ENCODE results near the gene PHF19.

The PHF19 gene

DNA sequence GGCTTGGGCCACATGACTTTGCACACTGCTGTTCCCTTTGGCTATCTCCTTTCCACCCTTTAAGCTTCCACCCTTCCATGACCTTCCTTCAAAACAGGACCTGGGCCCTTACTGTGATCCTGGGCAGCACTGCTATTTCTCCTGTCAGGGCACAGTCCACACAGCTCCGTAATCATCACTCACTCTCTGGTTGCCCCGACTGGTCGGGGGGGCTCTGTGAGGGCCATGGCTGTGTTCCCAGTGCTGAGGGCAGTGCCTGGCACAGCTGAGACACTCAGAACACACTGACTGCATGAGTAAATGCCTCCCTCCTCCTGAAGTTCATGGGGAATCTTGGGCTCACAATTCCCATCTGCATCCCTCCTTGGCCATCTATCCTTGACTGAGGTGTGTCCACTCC, 37.4 kb upstream of the PHF19 start:
- DNase-seq (ENCODE audit: low read depth in 4 of 4, low spot score in 1 of 4), result no peak

DNA sequence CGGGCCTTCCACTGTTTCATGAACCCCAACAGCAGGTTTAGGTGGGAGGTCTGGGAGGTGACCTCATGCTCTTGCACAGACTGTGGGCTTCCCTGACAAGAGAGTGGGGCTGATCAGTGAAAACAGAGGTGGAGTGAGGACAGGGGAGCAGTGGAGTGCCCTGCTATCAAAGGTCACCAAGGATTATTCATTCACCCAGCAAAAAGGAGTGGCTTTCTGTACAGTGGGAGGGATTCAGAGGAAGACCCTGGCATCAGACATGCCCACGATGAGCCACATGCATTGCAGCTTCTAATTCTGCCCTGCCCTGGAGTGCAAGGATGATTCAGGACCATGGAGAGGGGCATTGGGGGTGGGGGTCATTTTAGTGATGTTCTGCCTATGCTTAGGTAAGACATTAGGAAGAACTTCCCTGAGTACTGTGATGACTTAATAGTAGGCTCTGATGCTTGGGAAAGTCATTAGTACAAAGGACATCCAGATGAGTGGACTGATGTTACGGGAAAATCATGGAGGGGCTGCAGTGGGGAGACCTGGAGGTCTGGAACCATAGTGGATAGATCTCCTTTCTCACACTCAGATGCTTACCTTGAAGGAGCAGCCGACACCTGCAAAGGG, 36.8 kb upstream of the PHF19 start:
- no peak for DNase-seq (ENCODE audit: low read depth in 4 of 4, low spot score in 1 of 4)

DNA sequence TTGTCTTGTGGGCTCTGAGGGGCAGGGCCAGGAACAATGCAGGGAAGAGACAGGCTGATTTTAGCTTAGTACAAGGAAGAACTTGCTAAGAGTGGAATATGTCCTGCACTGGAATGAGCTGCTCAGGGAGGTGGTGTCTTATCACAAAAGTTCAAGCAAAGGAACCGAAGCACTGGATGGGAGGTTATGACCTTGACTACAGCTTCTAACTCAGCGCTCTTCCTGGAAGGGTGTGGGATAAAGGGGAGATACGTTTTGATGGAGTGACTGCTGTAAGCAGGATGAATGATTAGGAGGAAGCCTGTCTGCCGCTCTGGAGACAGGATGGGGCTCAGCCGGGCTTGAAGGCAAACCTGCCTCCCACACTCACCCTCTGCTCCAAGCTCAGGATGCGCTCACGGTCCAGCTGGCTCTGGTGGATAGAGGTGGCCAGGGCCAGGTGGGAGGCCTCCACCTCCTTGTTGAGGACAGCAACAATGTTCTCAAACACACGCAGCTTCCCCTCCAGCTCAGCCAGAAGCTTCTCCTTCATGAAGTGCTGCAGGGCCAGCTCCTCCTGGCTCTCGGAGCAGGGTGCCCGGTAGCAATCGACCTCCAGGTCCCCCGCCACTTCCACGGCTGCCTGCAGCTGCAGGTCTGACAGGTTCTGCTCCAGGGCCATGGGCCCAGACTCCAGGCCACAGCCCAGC, 36.1 kb upstream of the PHF19 start:
- no peak for DNase-seq (ENCODE audit: low read depth in 4 of 4, low spot score in 1 of 4)

DNA sequence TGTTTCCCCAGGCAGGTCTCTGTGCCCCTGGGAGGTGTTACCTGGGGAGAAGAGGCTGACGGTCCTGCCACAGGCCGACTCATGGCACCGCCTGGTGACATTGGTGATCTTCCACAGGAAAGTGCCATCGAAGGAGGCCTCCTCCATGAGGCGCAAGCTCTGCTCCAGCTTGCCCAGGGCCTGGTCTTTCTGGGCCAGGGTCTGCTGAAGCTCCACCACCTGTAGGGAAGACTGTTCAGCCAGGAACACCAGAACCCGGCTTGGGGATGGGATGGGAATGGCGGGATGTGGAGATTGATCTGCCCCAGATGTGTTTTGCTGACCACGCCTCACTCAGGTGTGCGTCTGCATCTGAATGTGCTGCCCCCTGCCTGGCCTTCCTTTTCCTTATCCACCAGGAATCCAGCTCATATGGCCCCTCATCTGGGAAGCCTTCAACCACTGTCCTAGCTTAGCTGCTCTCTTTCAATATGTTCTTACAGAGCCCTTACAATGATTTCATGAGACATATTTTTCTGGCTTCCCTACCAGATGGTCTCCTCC, 34.4 kb upstream of the PHF19 start:
- DNase-seq (ENCODE audit: low read depth in 4 of 4, low spot score in 1 of 4), result no peak

DNA sequence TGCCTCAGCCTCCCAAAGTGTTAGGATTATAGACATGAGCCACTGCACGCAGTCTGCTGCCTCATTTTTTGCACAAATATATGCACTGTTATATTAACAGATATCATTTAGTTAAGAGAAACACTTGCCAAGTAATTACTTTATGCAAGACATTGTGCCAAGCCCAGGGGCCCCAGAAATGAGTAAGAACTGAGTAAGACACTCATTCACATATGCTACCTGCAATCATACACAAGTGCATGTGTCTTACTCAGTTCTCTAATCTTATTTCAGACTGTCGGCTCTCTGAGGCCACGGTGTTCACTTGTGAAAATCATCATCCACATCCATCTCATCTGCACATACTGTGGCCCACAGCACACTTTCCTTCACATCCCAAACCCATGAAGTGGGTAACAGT, 33.7 kb upstream of the PHF19 start:
- DNase-seq (ENCODE audit: low read depth in 4 of 4, low spot score in 1 of 4), result no peak

DNA sequence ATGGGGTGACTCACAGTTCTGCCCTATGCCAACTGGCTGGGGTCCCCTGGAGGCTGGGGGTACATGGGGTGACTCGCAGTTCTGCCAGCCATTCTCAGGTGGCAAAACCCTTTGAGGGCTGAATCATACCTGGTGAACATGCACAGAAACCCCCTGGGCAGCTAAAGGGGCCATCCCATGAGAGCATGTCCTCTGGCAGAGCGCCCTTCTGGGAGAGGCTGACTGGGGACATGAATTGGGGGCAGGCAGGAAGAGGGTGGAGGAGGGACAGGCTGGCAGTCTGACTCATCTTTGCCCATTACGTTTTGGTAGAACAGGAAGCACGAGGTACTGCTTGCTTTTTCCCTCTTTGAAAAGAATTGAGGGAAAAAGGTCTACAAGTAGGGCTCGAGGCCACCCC, 32.9 kb upstream of the PHF19 start:
- no peak for DNase-seq (ENCODE audit: low read depth in 4 of 4, low spot score in 1 of 4)

DNA sequence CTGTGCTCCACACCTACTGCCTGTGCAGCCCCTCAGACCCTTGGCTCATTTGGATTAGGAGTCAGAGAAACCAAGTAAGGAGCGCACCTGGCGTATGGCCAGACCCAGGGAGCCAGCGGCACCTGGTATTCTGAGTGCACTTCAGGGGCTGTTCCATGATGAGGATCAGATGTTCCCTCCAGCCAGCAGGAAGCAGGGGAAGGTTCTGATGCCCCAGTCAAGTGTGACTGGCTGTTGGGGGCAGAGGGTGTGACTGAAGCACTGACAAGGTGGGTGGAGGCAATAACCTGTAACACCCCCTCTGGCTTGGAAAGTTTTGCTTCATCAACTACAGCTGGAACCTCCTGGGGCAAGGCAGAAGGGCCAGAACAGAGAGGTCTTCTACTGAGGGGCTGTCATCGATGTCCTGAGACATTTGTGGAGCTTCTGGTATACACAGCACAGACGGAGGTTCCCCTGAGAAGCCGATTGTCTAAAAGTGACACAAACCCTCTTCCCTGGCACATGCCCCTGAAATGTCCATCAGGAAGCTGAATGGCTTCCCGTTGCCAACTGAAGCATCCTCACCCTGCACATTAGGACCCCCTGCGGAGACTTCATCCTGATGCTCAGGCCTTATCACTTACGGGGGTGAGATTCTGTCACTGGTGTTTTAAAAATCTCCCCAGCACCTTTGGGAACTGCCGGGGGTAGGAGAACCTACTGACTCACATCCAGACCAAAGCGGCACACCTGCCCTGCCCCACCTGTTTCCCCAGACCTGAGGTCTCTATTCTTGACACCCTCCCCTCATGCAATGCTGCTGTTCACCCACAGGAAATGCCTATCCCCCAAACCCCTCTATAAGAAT, 28.6 kb upstream of the PHF19 start:
- DNase-seq (ENCODE audit: low read depth in 4 of 4, low spot score in 1 of 4), result no peak

DNA sequence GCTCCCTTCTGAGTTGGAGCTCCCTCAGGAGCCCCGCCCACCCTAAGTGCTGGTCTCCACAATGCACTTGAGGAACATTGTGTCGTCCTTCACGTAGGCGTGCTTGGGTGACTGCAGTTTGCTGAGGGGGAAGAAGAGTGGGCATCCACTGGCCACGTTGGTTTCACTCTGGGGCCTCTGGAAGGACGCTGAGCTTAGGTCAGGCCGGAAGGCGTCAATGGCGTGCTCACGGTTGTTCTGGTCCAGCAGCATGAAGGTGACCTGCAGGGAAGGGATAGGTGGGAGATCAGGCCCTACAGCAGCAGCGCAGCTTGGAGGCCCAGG, 28.0 kb upstream of the PHF19 start:
- no peak for DNase-seq (ENCODE audit: low read depth in 4 of 4, low spot score in 1 of 4)

DNA sequence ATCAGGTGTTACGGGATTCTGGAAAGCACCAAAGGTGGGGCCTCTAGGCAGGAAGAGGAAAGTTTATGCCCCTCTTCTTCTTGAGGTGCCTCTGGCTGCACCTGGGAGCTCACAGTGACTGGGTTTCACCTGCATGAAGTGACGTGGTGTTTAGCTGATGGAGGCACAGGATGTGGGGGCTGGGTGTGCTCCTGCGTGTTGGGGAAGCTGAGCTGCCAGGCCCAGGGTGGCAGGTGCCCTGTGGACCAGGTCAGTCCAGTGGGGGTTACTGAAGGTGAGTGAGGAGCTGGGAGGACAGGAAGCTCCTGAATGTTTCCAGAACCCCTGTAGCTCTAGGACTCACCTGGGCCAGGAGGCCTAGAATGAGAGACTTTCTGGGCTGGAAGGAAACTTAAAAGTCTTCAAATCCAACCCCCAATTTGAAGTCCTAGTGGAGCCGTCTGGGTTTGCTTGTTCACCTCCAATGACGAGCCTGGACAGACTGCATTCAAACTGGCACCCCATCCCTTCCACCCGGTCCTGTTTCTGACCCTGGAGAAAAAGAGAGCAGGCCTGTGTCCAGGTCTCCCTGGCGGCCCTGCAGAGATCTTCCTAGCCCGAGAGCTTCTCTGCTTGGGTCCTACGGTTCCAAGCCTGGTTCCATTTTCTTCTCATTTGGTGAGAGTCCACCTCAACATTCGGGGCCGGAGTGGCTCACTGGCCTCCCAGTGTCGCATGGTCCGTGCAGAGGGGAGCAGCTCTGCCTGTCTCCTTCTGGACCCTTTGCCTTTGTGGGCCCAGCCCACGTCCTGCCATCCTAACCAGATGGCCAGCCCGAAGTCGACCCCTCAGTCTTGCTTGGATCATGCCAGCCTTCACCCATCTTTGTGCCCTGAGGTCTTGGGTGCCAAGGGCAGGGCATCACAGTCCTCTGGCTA, 27.3 kb upstream of the PHF19 start:
- DNase-seq (ENCODE audit: low read depth in 4 of 4, low spot score in 1 of 4), result no peak

DNA sequence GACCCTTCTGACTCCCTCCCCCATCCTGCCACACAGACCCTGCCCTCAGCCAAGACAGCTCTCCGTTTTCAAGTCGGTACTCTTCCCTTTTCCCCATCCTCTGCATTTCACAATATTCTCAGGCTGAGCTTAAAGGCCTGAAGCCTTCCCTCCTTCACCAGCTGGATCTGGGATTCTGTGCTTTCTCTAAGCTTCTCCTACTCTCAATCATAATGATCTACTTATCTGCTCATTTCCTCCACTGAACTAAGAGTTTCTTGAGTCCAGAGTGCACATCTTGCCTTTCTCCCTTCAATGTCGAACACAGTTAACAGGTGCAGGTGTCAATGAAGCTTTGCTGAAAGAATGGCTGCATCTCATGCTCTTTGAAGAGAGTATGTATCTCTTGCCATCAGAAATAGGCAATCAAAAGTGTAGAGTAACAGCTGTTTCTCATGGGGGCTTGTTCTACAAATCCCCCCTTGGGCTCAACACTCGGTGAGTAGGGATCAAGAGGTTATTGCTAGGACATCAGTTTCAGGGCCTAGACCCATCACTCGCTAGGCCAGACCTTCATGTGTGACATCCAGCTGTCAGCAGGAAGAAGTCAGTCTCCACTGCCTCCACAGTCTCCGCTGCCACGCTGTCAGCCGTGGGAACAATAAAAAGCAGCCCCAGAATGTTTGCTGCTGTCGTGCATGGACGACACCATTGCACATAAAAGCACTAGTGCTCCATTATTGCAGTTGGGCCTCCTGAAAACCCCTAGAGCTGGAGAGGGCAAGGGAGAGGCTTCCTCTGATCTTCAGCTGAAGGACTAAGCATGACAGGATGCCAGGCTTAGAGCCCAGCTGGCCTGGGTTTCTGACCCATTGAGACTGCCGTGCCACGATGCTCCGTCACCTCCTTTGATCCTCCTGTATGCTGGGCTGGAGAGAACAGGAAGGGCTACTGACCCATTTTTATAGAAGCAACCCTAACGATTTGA, 25.9 kb upstream of the PHF19 start:
- DNase-seq (ENCODE audit: low read depth in 4 of 4, low spot score in 1 of 4), result no peak

DNA sequence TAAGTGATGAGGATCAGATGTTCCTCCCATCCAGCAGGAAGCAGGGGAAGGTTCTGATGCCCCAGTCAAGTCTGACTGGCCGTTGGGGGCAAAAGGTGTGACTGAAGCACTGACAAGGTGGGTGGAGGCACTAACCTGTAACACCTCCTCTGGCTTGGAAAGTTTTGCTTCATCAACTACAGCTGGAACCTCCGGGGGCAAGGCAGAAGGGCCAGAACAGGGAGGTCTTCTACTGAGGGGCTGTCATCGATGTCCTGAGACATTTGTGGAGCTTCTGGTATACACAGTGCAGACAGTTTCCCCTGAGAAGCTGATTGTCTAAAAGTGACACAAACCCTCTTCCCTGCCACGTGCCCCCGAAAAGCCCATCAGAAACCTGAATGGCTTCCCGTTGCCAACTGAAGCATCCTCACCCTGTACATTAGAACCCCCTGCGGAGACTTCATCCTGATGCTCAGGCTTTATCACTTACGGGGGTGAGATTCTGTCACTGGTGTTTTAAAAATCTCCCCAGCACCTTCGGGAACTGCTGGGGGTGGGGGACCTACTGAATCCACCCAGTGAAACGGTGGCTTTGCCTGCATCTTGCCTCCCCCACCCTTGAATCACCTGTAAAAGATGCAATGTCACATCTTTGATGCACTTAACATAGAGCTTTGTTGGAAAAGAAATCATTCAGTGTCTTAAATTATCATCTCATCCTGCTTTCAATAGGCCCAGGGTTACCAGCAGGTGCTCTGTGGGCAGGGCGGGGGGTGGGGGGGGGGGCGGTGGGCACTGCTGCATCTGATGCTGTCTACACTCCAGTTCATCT, 25.0 kb upstream of the PHF19 start:
- no peak for DNase-seq (ENCODE audit: low read depth in 4 of 4, low spot score in 1 of 4)

DNA sequence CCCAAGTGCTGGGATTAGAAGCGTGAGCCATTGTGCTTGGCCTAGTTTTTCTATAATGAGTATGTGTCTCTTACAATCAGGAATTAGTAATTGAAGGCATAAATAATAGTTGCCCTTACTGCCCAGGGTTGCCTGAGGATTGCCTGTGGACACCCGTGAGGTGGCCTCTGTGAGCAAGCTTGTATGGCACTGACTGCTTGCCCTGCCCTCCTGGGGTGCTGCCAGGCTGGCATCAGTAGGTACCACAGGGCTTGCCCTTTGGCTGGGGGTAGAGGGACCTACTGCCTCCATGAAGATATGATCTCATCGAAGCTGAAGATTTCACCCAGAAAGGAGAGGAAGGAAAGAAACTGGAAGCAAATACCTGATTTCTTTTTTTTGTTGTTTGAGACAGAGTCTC, 23.8 kb upstream of the PHF19 start:
- DNase-seq (ENCODE audit: low read depth in 4 of 4, low spot score in 1 of 4), result no peak

DNA sequence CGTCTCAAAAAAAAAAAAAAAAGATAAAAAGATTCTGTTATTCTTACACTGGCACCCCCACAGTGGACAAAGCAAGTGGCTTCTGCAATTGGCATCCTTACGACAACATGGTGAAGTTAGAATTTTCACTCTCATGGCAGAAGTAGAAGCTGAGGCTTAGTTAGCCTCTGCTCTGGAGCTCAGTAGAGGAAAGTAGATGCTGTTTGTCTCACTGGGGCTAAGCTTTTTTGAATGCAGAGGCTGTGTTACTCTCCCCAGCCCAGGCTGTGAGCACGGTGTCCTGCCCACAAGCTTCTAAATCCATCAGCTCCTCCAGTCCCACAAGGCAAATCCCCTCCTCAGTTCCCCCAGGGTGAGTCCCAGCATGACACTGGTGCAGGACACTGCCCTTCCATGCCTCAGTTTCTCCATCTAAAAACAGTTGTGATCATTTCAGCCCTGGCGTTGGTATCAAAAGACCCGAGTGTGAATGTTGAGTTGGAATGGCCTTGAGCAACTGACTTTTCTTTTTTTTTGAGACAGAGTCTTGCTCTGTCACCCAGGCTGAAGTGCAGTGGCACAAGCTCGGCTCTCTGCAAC, 22.6 kb upstream of the PHF19 start:
- no peak for DNase-seq (ENCODE audit: low read depth in 4 of 4, low spot score in 1 of 4)

DNA sequence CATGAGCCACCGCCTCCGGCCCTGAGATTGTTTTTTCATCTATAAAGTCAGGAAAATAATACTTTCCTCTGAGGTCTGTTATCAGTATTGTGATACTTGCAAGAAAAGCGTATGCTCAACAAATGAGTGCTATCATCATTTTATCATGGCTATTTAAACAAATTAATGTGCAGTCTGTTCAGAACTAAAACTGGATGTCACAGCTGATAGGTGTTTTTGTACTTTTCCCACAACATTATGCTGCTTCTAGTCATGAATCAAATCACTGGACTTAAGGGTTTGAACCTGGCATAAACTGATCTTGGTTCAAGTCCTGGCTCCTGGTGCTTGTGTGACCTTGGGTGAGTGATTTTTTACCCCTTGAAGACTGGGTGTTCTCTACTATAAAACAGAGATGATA, 21.4 kb upstream of the PHF19 start:
- DNase-seq (ENCODE audit: low read depth in 4 of 4, low spot score in 1 of 4), result no peak

DNA sequence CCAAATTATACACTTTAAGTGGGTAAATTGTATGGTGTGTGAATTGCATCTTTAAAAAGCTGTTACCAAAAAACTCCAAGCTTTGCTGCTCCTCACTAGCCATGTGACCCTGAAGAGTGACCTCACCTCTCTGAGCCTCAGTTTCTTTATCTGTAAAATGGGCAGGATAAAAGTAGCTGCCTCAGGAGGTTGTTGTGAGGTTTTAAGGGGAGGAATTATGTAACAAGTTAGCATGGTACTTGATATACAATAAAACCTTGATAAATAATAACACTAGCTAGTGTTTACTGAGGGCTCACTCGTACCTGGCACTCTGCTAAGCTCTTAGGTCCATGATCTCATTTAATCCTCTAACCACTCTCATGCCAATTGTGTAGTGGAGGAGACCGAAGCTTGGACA, 19.0 kb upstream of the PHF19 start:
- DNase-seq (ENCODE audit: low read depth in 4 of 4, low spot score in 1 of 4), result no peak

DNA sequence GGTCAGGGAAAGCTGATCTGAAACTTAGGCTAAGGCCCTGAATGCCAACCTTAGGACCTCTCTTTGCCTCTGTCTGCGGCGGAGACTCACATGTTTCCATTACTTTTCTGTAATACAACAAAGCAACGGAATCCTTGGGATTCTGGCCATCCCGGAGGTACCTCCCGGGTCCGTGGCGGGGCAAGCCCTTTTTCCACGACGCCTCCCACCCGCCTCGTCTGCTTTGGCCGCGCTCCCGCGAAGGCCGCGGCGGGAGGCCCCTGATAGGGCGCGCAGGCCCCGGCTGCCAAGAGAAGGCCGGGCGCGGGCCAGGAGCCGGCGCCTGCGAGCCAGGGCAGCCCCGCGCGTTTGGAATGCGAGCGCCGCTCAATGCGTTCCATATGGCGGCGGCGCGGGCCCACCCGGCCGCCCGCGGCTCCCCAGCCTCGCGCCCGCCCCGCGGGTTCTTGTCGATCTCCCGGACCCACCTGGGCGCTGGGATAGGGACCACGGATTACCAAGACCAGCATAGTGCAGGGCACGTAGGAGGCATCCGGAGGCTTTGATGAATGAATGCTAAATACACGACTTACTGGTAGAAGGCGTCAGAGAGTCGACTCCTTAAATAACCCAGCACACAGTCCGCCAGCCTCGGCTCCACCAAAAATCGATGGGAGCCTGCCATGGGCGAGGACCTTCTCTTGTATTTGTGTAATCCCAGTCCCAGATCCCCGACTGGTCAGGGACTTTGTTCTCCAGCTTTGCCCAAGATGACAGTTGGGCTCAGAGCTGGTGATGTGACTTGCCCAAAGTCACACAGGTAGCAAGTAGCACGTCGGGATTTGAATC, 17.5 kb upstream of the PHF19 start:
- DNase-seq (ENCODE audit: low read depth in 4 of 4, low spot score in 1 of 4), result no peak

DNA sequence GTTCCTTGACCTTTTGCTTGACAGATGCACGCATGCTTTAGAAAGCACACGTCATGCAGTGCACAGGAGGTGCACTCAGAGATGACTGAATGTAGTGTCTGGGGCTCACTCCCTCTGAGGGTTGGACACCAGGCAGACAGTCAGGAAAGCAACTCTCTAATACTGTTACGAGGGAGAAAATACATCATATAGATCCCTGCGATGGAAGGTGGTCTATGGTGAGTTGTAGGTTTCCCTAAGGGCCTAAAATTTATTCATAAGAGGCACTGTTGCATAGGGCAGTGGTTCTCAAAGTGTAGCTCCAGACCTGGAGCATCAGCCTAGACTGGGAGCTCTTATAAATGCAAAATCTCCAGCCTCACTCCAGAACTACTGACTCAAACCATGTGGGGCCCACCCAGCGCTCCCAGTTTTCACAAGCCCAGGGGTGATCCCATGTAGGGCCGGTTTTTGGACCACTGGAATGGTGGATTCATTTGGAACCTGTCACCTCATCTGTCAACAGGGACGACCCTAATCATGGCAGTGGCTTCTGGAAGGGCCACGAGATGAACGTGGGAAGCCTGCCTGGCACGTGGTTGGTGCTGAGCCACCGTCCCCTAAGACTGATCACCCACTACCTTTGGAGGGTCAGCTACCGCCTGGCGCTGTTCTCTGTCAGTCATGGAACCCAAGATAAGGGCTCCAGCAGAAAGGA, 16.8 kb upstream of the PHF19 start:
- DNase-seq (ENCODE audit: low read depth in 4 of 4, low spot score in 1 of 4), result no peak

Measured in stimulated activated CD4-positive, alpha-beta T cell treated with anti-CD3 and anti-CD28 coated beads, Interleukin-1b, Interleukin-23, amount 100 ng/mL, for 24 hours (primary cell).